Neuronal stem cell (in vitro differentiated cells): Measurements from ENCODE around the gene SSBP2.

Source experiments
- DNase-seq: peaks from one replicate; pipeline ENCODE4 v3.0.0-alpha.2; 2013; ENCODE audit warnings: low spot score
- H2AFZ ChIP-seq: one replicate; pipeline ENCODE4 v1.6.1; 2013; ENCODE audit warnings: mild to moderate bottlenecking, low read length, inconsistent platforms
- H2AK5ac ChIP-seq: 2 replicates; pipeline ENCODE4 v1.6.1; 2013; ENCODE audit warnings: low read depth, mild to moderate bottlenecking, inconsistent platforms, low read length, moderate library complexity, mixed read lengths
- H2BK120ac ChIP-seq: 2 replicates; pipeline ENCODE4 v1.6.1; 2013; ENCODE audit warnings: low read depth, mild to moderate bottlenecking, inconsistent platforms, low read length, moderate library complexity, mixed read lengths
- H2BK12ac ChIP-seq: one replicate; pipeline ENCODE4 v1.6.1; 2013; ENCODE audit warnings: low read length, inconsistent platforms
- H2BK15ac ChIP-seq: 2 replicates; pipeline ENCODE4 v1.6.1; 2013; ENCODE audit warnings: mild to moderate bottlenecking, low read length, inconsistent platforms, mixed read lengths
- H2BK5ac ChIP-seq: one replicate; pipeline ENCODE4 v1.6.1; 2013; ENCODE audit warnings: inconsistent platforms, mild to moderate bottlenecking, low read length, moderate library complexity
- H3K14ac ChIP-seq: one replicate; pipeline ENCODE4 v1.6.1; 2013; ENCODE audit warnings: low read length, inconsistent platforms
- H3K18ac ChIP-seq: 2 replicates; pipeline ENCODE4 v1.6.1; 2013; ENCODE audit warnings: low read length, inconsistent platforms
- H3K23ac ChIP-seq: 2 replicates; pipeline ENCODE4 v1.6.1; 2013; ENCODE audit warnings: low read depth, mild to moderate bottlenecking, mixed read lengths, low read length, inconsistent platforms; ENCODE audit not compliant: poor library complexity
- H3K27ac ChIP-seq: replicated peaks from 3 replicates; pipeline ENCODE4 v1.5.1; 2013; ENCODE audit warnings: low read length, inconsistent platforms
- H3K27me3 ChIP-seq, 3 experiments: 2 replicates each; pipeline ENCODE4 v1.6.1; 2013; ENCODE audit warnings: low read length in 3 of 3, mild to moderate bottlenecking in 2 of 3, inconsistent platforms in 1 of 3, low read depth in 1 of 3, mixed read lengths in 1 of 3, moderate library complexity in 1 of 3; ENCODE audit not compliant: control insufficient read depth in 3 of 3, insufficient read depth in 3 of 3
- H3K36me3 ChIP-seq, 2 donors: replicated peaks in 1 of 2; 2 replicates each; pipeline ENCODE4 v1.6.1; 2013; ENCODE audit warnings: low read length in 2 of 2; ENCODE audit not compliant: control insufficient read depth in 2 of 2, insufficient read depth in 2 of 2
- H3K4ac ChIP-seq: 2 replicates; pipeline ENCODE4 v1.6.1; 2013; ENCODE audit warnings: inconsistent platforms, mild to moderate bottlenecking, low read length, moderate library complexity
- H3K4me1 ChIP-seq, 2 donors: 1 replicate in 1 of 2; 2 replicates in 1 of 2; pipeline ENCODE4 v1.6.1; 2013; ENCODE audit warnings: low read length in 2 of 2, low read depth in 1 of 2; ENCODE audit not compliant: control insufficient read depth in 2 of 2, insufficient read depth in 1 of 2
- H3K4me2 ChIP-seq: one replicate; pipeline ENCODE4 v1.6.1; 2013; ENCODE audit warnings: mild to moderate bottlenecking, low read length, inconsistent platforms; ENCODE audit not compliant: insufficient read depth, poor library complexity, severe bottlenecking
- H3K4me3 ChIP-seq, 2 donors: 2 replicates each; pipeline ENCODE4 v1.5.1; 2013; ENCODE audit warnings: low read length in 2 of 2, mild to moderate bottlenecking in 2 of 2, inconsistent platforms in 1 of 2, moderate library complexity in 1 of 2
- H3K79me1 ChIP-seq: one replicate; pipeline ENCODE4 v1.6.1; 2013; ENCODE audit warnings: low read depth, mild to moderate bottlenecking, inconsistent platforms, low read length, moderate library complexity
- H3K9ac ChIP-seq: one replicate; pipeline ENCODE4 v1.6.1; 2013; ENCODE audit warnings: mild to moderate bottlenecking, low read depth, low read length, inconsistent platforms; ENCODE audit not compliant: poor library complexity
- H3K9me3 ChIP-seq, 2 donors: replicated peaks in 1 of 2; 2 replicates each; pipeline versions ENCODE3 to v1.6.1; 2013; ENCODE audit warnings: low read length in 2 of 2, mild to moderate bottlenecking in 2 of 2, inconsistent platforms in 1 of 2, low read depth in 1 of 2, mixed read lengths in 1 of 2, moderate library complexity in 1 of 2; ENCODE audit not compliant: control insufficient read depth in 2 of 2, insufficient read depth in 1 of 2
- H4K8ac ChIP-seq: one replicate; pipeline ENCODE4 v1.6.1; 2013; ENCODE audit warnings: low read depth, mild to moderate bottlenecking, inconsistent platforms, low read length, moderate library complexity
- H4K91ac ChIP-seq: one replicate; pipeline ENCODE4 v1.6.1; 2013; ENCODE audit warnings: low read length, low read depth, mild to moderate bottlenecking, inconsistent platforms; ENCODE audit not compliant: poor library complexity
- WGBS, 2 donors: extraction: QIAGEN DNeasy Blood & Tissue Kit; methylation state at CpG; one replicate each; pipeline ENCODE4 v1.1.7; 2013; ENCODE audit warnings: missing lambda C conversion rate in 2 of 2, mixed read lengths in 1 of 2; ENCODE audit not compliant: insufficient read length in 2 of 2, insufficient replicate concordance in 1 of 2; ENCODE audit errors: extremely low coverage in 2 of 2; 5-methylcytosine and 5-hydroxymethylcytosine counted together

SSBP2 gene

GRCh38 chr5:81763294-81763928 is 12.5 kb upstream of the SSBP2 start:
- Histone ChIP-seq H3K4ac (no peak overlapping the region), H3K18ac (no peak overlapping the region), H2BK15ac (no peak overlapping the region), H3K36me3 (no peaks in the 10 kb centered on the region), H3K27me3 (no peaks in the 10 kb centered on the region), H3K79me1 (no peaks in the 10 kb centered on the region), H3K23ac (no peak overlapping the region), H2BK12ac (no peak overlapping the region), H2BK5ac (no peak overlapping the region), H4K91ac (no peak overlapping the region), H2AFZ (peak overlapping the region; percentile 72), H3K4me1 (peaks cover 5 to 7% of the 10 kb centered on the region in 2 donors), H3K4me3 (no peak overlapping the region), H3K9me3 (no peaks in the 10 kb centered on the region), H3K27ac (no peak overlapping the region), H4K8ac (no peak overlapping the region), H3K9ac (no peak overlapping the region), H3K14ac (no peak overlapping the region), H3K4me2 (no peak overlapping the region), H2AK5ac (no peak overlapping the region), H2BK120ac (no peak overlapping the region)
- WGBS, 2 donors: no CpG with 5 or more reads among the region's 4 CpGs
- DNase-seq: no peak

DNA sequence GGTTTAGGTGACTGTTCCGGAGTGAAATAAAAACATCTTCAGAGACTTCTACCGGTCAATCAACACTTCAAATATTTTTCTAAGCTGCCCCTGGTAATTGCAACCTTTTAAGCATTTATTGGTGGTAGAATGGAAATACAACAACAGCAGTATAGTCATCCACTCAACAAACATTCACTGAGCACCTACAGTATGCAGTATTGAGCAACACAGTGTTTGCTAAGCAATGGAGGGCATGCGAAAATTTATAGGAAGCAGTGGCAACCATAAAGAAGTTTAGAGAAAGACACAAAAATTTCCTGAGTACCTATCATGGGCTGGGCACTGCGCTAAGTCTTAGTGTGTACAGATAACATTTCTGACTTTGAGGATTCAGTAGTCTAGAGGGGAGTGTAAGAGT is 12.0 kb upstream of the SSBP2 start:
- H2AK5ac ChIP-seq: no peak overlapping the region
- no peak overlapping the region for H4K91ac ChIP-seq
- no peak overlapping the region for H2BK120ac ChIP-seq
- no peak overlapping the region for H2BK15ac ChIP-seq
- no peak overlapping the region for H3K14ac ChIP-seq
- no peak overlapping the region for H3K9ac ChIP-seq
- no peaks in the 10 kb centered on the region for H3K9me3 ChIP-seq
- H2BK12ac ChIP-seq: no peak overlapping the region
- H4K8ac ChIP-seq: no peak overlapping the region
- peaks cover 4 to 6% of the 10 kb centered on the region in 2 donors for H3K4me1 ChIP-seq
- H3K4me3 ChIP-seq: no peak overlapping the region
- no peak overlapping the region for H3K27ac ChIP-seq
- H3K23ac ChIP-seq: no peak overlapping the region
- no peak overlapping the region for H3K4ac ChIP-seq
- H2BK5ac ChIP-seq: no peak overlapping the region
- no peaks in the 10 kb centered on the region for H3K27me3 ChIP-seq
- no peaks in the 10 kb centered on the region for H3K79me1 ChIP-seq
- no peaks in the 10 kb centered on the region for H3K36me3 ChIP-seq
- H3K4me2 ChIP-seq: no peak overlapping the region
- no peak for DNase-seq
- peak overlapping the region; percentile 12 for H2AFZ ChIP-seq
- no peak overlapping the region for H3K18ac ChIP-seq
- WGBS, 2 donors: no CpG with 5 or more reads among the region's 4 CpGs

DNA sequence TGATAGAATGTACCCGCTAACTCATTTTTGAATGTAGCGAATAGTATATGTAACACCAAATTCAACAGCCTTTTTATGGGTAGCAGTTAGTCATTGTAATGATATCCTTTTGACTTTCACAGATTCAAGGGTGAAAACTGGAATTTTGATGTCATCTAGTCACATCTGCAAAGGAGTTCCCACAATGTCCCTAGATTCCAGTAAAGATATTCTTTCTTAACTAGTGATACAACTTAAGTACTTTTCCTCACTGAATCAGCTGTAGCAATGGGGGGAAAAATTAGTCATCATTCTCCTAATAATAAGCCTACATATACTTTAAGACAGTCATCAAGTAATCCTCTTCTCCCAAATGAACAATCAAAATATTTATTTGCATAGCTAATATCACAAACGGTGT is 11.5 kb upstream of the SSBP2 start:
- no peaks in the 10 kb centered on the region for H3K27me3 ChIP-seq

DNA sequence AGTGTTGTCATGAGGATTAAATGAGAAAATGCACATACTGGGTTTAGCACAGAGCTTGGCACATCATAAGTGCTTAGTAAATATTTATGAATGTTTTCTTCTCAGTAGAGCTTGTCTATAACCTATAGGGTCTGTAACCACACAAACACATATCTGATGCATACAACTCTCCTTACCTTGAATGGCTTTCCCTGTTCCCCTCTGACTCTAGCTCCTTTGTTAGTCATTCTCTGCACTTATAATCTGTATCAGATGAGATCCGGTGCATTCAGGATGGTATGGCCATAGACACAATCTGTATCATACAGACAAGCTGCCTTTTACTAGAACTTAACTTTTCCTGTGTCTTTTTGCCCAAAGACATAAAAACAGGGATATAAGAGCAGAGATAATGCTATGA is 11.1 kb upstream of the SSBP2 start:
- H3K27ac ChIP-seq: no peak overlapping the region
- WGBS, 2 donors: no CpG with 5 or more reads among the region's 1 CpG
- no peaks in the 10 kb centered on the region for H3K79me1 ChIP-seq
- H3K27me3 ChIP-seq: no peaks in the 10 kb centered on the region
- H3K9ac ChIP-seq: no peak overlapping the region
- no peaks in the 10 kb centered on the region for H3K9me3 ChIP-seq
- no peak overlapping the region for H2BK15ac ChIP-seq
- H2BK12ac ChIP-seq: no peak overlapping the region
- no peaks in the 10 kb centered on the region for H3K36me3 ChIP-seq
- no peak overlapping the region for H2AK5ac ChIP-seq
- H4K91ac ChIP-seq: no peak overlapping the region
- H2AFZ ChIP-seq: no peak overlapping the region
- H3K4me2 ChIP-seq: no peak overlapping the region
- H3K14ac ChIP-seq: no peak overlapping the region
- no peak overlapping the region for H3K18ac ChIP-seq
- no peak overlapping the region for H2BK120ac ChIP-seq
- H3K4me1 ChIP-seq: peaks cover 4 to 5% of the 10 kb centered on the region in 2 donors
- no peak overlapping the region for H2BK5ac ChIP-seq
- no peak overlapping the region for H3K23ac ChIP-seq
- H4K8ac ChIP-seq: no peak overlapping the region
- no peak overlapping the region for H3K4ac ChIP-seq
- H3K4me3 ChIP-seq: no peak overlapping the region
- no peak for DNase-seq

More for the DNA sequence above, 11.5 kb upstream of the SSBP2 start:
- H2BK12ac ChIP-seq: no peak overlapping the region
- no peak overlapping the region for H2AFZ ChIP-seq
- no peak overlapping the region for H3K18ac ChIP-seq
- no peak overlapping the region for H2BK5ac ChIP-seq
- H3K9me3 ChIP-seq: no peaks in the 10 kb centered on the region
- WGBS, 2 donors: no CpG with 5 or more reads among the region's 3 CpGs
- H3K27ac ChIP-seq: no peak overlapping the region
- H4K91ac ChIP-seq: no peak overlapping the region
- H3K23ac ChIP-seq: no peak overlapping the region
- no peak overlapping the region for H4K8ac ChIP-seq
- DNase-seq: no peak
- H3K79me1 ChIP-seq: no peaks in the 10 kb centered on the region
- H3K36me3 ChIP-seq: no peaks in the 10 kb centered on the region
- H2BK120ac ChIP-seq: no peak overlapping the region
- H2AK5ac ChIP-seq: no peak overlapping the region
- no peak overlapping the region for H3K4ac ChIP-seq
- peaks cover 3 to 5% of the 10 kb centered on the region in 2 donors for H3K4me1 ChIP-seq
- H3K4me2 ChIP-seq: no peak overlapping the region
- H3K9ac ChIP-seq: no peak overlapping the region
- H3K14ac ChIP-seq: no peak overlapping the region
- no peak overlapping the region for H3K4me3 ChIP-seq
- H2BK15ac ChIP-seq: no peak overlapping the region
